ENCODE results near the gene M1AP. TPM values are rescaled to one million over a fixed set of nuclear protein-coding genes. Genes with fewer than 3 reads are reported as not detected.

M1AP gene
- total RNA-seq, 1 donor from 2014 or later, result 2.5 TPM

DNA sequence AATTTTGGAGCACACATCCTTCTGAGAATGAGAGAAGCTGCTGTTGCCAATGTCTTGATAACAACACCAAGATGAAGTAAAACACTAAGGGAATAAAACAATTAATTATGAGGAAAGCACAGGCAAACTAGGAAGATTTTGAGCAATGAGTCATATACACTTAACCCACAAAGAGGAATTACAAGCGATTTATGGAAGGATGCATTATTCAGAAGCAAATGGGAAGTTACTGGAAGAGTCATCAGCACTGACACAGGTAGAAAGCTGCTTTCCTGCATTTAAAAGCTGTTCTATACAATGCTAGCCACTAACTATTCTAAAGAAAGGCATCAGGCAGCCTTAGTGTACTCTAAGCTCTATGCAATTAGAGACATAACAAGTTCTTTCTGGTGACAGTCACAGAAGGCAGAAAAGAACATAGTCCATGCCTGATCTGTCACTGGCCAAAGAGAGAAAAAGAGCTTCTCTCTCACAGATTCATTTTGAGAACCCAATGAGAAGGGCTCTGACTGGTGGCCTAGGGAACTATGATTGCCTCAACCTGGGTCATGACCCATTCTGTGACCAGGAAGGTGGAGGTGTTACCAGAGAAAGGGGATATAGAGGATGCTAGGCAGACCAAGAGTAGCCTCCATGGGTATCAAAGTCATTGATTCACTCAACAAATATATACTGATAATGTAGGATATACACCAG lies 45.4 kb downstream of the M1AP start:
- TF ChIP-seq, protein P1, sequence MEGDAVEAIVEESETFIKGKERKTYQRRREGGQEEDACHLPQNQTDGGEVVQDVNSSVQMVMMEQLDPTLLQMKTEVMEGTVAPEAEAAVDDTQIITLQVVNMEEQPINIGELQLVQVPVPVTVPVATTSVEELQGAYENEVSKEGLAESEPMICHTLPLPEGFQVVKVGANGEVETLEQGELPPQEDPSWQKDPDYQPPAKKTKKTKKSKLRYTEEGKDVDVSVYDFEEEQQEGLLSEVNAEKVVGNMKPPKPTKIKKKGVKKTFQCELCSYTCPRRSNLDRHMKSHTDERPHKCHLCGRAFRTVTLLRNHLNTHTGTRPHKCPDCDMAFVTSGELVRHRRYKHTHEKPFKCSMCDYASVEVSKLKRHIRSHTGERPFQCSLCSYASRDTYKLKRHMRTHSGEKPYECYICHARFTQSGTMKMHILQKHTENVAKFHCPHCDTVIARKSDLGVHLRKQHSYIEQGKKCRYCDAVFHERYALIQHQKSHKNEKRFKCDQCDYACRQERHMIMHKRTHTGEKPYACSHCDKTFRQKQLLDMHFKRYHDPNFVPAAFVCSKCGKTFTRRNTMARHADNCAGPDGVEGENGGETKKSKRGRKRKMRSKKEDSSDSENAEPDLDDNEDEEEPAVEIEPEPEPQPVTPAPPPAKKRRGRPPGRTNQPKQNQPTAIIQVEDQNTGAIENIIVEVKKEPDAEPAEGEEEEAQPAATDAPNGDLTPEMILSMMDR (conservative IDR thresholded peaks at IDR 0.05; ENCODE audit: low read depth, low read length), result no peak
- H3K4me3 ChIP-seq (ENCODE audit: low read depth, low read length), result no peak overlapping the region
- no peak for DNase-seq (ENCODE audit: low read depth)

- DNase-seq (ENCODE audit: low read depth), result no peak
- H3K4me3 ChIP-seq (ENCODE audit: low read depth, low read length), result no peak overlapping the region
- TF ChIP-seq, protein P1 (conservative IDR thresholded peaks at IDR 0.05; ENCODE audit: low read depth, low read length), result no peak
These were observed 48.5 kb downstream of the M1AP start for GRCh38 chr2:74599676-74600075.

DNA sequence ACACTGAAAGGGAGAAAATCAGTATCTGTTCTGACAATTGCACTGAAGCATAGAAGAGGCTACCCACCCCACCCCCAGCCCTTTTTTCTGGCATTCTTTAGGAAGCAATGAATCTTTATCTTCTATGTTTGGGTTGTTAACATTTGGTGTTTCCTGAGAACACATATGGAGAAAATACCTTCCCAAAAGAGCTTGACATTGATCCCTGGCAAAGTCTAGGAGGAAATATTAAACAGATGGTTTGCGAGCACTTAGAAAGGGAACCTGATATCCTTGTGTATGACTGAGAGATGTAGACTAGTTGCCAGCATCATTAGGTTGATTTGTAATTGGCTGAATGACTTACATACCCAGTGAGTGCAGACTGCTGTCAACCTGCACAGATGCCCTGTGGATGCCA lies 50.7 kb downstream of the M1AP start:
- TF ChIP-seq, protein P1 (conservative IDR thresholded peaks at IDR 0.05; ENCODE audit: low read depth, low read length), result no peak
- no peak for DNase-seq (ENCODE audit: low read depth)

DNA sequence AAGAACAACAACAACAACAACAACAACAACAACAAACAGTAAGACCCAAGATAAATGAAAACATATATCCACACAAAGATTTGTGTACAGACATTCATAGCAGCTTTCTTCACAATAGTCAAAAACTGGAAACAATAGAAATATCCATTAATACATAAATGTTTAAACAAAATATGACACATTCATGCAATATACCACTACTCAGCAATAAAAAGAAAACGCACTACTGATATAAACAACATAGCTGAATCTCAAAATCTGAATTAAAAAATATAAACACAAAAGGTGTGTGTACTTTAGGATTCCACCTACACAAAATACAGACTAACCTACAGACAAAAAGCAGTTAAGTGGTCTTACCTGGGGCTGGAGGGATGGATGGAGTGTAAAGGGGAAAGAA lies 51.5 kb downstream of the M1AP start:
- TF ChIP-seq, protein P1 (conservative IDR thresholded peaks at IDR 0.05; ENCODE audit: low read depth, low read length), result no peak
- DNase-seq (ENCODE audit: low read depth), result no peak
- no peak overlapping the region for H3K4me3 ChIP-seq (ENCODE audit: low read depth, low read length)

More for the DNA sequence above, 50.7 kb downstream of the M1AP start:
- no peak overlapping the region for H3K4me3 ChIP-seq (ENCODE audit: low read depth, low read length)

DNA sequence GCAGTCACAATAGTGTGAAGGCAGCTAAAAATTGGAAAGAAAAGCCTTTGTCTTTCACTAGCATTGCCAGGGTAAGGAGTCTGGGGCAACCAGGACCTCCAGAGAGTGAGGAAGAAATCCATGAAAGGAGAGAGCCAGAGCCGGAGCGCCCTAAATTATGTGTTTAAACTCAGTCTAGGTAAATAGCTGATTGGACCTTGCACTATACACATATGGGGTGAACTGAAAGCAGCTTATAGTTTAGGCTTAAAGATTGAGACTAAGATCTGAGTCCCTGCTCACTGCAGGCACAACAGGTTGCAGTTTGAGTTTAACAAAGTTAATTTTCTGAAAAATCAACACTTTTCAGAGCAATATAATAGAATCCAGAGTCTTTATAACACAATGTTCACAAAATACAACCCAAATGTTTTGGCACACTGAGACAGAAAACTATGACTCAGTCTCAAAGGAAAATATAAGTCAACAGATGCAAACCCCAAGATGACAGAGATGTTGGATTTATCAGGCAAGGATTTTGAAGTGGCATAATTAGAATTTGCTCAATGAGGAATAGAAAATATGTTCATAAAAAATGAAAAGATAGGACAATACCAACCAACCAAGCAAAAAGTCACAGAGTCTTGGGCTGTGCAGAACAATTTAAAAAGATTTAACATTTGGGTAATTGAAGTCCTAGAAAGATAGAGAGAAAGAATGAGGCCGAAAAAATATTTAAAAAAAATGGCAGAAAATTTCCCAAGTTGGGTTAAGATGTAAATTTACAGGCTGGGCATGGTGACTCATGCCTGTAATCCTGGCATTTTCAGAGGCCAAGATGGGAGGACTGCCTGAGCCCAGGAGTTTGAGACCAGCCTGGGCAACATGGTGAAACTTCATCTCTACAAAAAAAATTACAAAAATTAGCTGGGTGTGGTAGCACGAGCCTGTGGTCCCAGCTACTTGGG lies 54.0 kb downstream of the M1AP start:
- no peak for DNase-seq (ENCODE audit: low read depth)
- H3K4me3 ChIP-seq (ENCODE audit: low read depth, low read length), result no peak overlapping the region

DNA sequence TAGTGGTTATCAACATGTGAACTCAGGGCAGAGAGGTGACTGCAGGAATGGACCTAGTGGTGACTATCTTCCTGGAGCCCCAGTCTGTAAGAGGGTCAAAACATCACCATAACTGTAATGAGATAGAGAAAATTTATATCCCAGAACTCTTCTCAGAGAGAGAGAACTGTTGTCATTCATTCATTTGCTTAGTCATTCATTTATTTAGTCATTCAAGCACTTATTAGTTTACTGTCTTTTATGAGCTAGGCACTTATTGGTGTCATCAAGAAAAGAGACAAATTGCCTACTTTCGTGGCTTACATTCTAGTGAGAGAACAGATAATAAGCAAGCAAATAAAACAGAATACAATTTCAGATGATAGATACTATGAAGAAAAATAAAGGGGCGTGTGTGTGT lies 59.5 kb downstream of the M1AP start:
- TF ChIP-seq, protein P1 (conservative IDR thresholded peaks at IDR 0.05; ENCODE audit: low read depth, low read length), result no peak
- DNase-seq (ENCODE audit: low read depth), result no peak
- H3K4me3 ChIP-seq (ENCODE audit: low read depth, low read length), result no peak overlapping the region

More for the DNA sequence above, 54.0 kb downstream of the M1AP start:
- TF ChIP-seq, protein P1 (conservative IDR thresholded peaks at IDR 0.05; ENCODE audit: low read depth, low read length), result no peak
